ENCODE results near the gene POU2AF2. TPM values are rescaled to one million over a fixed set of nuclear protein-coding genes. Genes with fewer than 3 reads are reported as not detected.
"Not testable (repeated sequence)": the region's sequence is repeated elsewhere in the genome, so short reads cannot be mapped to it uniquely, and the experiment has no call there.

The POU2AF2 gene
- polyA plus RNA-seq, 1 donor = not detected

- no peak for DNase-seq
These were observed 12.5 kb downstream of the POU2AF2 start for GRCh38 chr11:111258046-111258445.

- DNase-seq = no peak
These were observed 14.4 kb downstream of the POU2AF2 start for GRCh38 chr11:111259896-111260295.

- no peak for DNase-seq
These were observed 15.3 kb downstream of the POU2AF2 start for GRCh38 chr11:111260811-111261210.

- no peak for DNase-seq
These were observed 19.1 kb downstream of the POU2AF2 start for GRCh38 chr11:111264646-111265045.

GRCh38 chr11:111265421-111265820 is 19.9 kb downstream of the POU2AF2 start:
- no peak for DNase-seq

GRCh38 chr11:111268303-111268702 is 22.8 kb downstream of the POU2AF2 start:
- not testable (repeated sequence) for DNase-seq

- no peak for DNase-seq
These were observed 23.8 kb downstream of the POU2AF2 start for GRCh38 chr11:111269146-111269868.

GRCh38 chr11:111272420-111272819 is 26.9 kb downstream of the POU2AF2 start:
- no peak for DNase-seq

GRCh38 chr11:111282562-111283075 is 37.1 kb downstream of the POU2AF2 start:
- DNase-seq = no peak

- DNase-seq = no peak
These were observed 38.5 kb downstream of the POU2AF2 start for GRCh38 chr11:111283945-111284481.

- no peak for DNase-seq
These were observed 39.9 kb downstream of the POU2AF2 start for GRCh38 chr11:111285189-111286091.

- DNase-seq = no peak
These were observed 46.2 kb downstream of the POU2AF2 start for GRCh38 chr11:111291764-111292163.

GRCh38 chr11:111292408-111292807 is 46.9 kb downstream of the POU2AF2 start:
- DNase-seq = not testable (repeated sequence)

GRCh38 chr11:111296196-111296595 is 50.7 kb downstream of the POU2AF2 start:
- no peak for DNase-seq

GRCh38 chr11:111297696-111298095 is 52.2 kb downstream of the POU2AF2 start:
- no peak for DNase-seq

GRCh38 chr11:111298413-111299100 is 53.0 kb downstream of the POU2AF2 start, which contains the start of gene POU2AF3:
Gene POU2AF3, plus strand, starts transcription at chr11:111298546. Its CDS starts 36 bp downstream, at chr11:111298582.
- peak; percentile 49 for DNase-seq

GRCh38 chr11:111299101-111300026 is 53.8 kb downstream of the POU2AF2 start:
- DNase-seq = peak; percentile 55

GRCh38 chr11:111300569-111300968 is 55.0 kb downstream of the POU2AF2 start:
- no peak for DNase-seq

GRCh38 chr11:111301004-111301841 is 55.7 kb downstream of the POU2AF2 start:
- no peak for DNase-seq

GRCh38 chr11:111301842-111302118 is 56.3 kb downstream of the POU2AF2 start:
- no peak for DNase-seq
